ENCODE measurements around the gene COG4. TPM values are rescaled to one million over a fixed set of nuclear protein-coding genes. Genes with fewer than 3 reads are reported as not detected.
A peak's percentile ranks its signal among the peaks of the same experiment; 100 is the strongest.

Gene COG4
- total RNA-seq (ENCODE audit: low replicate concordance) = 79.0 and 96.8 TPM in 2 replicates
- long read RNA-seq, transcript COG4-201 (19 exons, 2,833 nt) = major isoform, 233 of 305 reads
- long read RNA-seq, transcript COG4-202 (18 exons, 2,756 nt) = minor isoform, 6 of 305 reads
- long read RNA-seq, partial matches to known transcripts = 24 of 305 reads
- long read RNA-seq, other reads (novel, unspliced or antisense) = 40 of 305 reads

DNA sequence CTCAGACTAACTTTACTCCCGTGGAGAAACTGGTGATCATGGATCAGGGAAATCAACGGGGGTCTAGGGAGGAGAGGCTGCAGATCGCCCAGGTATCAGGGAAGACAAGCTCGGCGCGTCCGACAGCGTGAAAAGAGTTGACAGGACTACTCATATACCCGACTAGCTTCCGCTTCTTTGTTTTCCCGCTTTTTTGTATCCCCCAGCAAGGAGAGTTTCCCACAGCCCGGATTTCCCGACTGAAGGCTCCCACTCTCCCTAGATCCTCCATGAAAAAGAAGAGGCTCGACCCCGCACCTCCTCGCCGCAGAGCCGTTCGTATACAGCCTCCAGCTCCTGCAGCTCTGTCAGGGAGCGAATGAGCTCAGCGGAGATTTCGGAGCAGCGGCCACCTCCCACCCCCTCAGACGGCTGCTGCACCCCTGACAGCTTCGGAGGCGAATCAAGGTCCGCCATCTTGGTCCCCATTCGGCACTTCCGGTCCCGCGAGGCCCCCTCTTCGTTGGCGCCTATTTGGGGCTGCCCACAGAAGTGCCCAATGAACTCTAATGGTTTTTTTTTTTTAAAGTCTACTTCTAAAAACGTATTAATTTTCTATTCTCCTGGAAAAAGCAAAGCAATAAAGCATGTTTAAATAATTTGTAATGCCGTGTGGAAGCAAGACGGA is at the start of gene COG4:
COG4 (minus strand) TSS at position 479 of the 667 bp plus-strand sequence; CDS start at position 468, 11 bp downstream.
- peak within 1 kb of the TSS; percentile 95 for H3K4me3 Mint-ChIP-seq
- peaks cover 23% of the 10 kb centered on the region for H3K4me1 Mint-ChIP-seq (ENCODE audit: unreplicated experiment)

DNA sequence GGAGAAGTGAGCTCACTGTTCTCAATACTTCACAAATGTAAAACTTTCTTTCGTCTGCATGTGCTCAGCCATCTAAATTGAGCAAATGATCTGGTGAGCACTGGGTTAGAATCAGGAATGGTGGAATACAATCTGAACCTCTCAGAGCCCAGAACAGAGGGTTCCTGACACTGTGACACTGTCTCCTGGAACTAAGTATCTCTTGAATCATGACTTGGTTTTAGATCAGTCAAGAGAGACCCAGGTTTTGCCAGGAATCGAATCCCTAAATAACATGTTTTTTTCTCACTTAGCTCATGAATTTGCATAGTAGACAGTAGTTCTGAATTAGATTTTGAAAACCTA is 49.5 kb upstream of the COG4 start:
- no peak overlapping the region for H3K27ac Mint-ChIP-seq

More for the DNA sequence above, at the start of gene COG4:
- H3K36me3 Mint-ChIP-seq = peaks cover 27% of the 10 kb centered on the region
- TF ChIP-seq, protein P1, sequence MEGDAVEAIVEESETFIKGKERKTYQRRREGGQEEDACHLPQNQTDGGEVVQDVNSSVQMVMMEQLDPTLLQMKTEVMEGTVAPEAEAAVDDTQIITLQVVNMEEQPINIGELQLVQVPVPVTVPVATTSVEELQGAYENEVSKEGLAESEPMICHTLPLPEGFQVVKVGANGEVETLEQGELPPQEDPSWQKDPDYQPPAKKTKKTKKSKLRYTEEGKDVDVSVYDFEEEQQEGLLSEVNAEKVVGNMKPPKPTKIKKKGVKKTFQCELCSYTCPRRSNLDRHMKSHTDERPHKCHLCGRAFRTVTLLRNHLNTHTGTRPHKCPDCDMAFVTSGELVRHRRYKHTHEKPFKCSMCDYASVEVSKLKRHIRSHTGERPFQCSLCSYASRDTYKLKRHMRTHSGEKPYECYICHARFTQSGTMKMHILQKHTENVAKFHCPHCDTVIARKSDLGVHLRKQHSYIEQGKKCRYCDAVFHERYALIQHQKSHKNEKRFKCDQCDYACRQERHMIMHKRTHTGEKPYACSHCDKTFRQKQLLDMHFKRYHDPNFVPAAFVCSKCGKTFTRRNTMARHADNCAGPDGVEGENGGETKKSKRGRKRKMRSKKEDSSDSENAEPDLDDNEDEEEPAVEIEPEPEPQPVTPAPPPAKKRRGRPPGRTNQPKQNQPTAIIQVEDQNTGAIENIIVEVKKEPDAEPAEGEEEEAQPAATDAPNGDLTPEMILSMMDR (conservative IDR thresholded peaks at IDR 0.05) = no peak
- peak; percentile 89 for DNase-seq (ENCODE audit: extremely low spot score, unreplicated experiment)
- no peaks in the 10 kb centered on the region for H3K9me3 Mint-ChIP-seq
- H3K27me3 Mint-ChIP-seq = no peaks in the 10 kb centered on the region
- H3K27ac Mint-ChIP-seq = peak within 1 kb of the TSS; percentile 97

DNA sequence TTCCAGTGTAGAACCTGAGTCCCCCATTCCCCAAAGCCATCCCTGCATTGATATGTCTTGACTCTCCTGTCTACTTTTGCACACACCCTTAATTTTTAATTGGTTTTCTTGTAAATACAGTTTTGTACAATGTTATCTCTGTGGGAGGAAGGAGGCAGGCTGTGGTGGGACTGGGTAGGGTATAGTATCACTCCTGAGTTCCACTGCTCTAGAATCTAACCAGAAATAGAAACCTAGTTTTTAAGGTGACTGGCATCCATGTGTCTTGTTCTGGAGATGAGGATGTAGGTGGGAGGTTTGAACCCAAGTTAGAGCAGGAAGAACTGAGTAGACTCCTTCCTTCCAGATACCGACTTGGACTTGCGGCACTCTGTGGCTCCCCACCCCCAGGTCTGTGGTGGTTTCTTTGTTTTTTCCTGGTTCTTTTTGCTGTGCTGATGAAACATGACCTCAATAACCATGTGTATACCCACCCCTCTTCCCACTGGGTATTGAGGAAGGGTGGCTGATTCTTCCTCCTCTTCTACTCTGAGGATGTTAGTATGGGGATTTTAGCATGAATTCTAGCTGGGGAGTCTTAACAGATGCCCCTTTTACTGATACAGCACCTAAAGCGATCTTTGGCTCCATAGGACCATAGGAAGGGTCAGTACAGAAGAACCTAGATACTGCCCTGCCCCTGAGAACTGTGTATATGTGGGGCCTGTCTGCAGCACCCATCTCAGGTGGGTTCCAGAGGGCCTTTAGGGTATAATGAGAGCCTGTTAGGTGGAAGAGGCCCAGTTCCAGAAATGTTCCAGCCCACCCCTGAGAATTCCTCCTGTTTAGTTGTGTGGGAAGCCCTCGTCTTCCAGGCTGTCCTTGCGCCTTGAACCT is 48.9 kb upstream of the COG4 start:
- Mint-ChIP-seq H3K9me3 (no peaks in the 10 kb centered on the region), H3K36me3 (peaks cover 30% of the 10 kb centered on the region), H3K4me3 (no peak overlapping the region), H3K27ac (no peak overlapping the region), H3K4me1 (ENCODE audit: unreplicated experiment) (peaks cover 14% of the 10 kb centered on the region), H3K27me3 (no peaks in the 10 kb centered on the region)
- TF ChIP-seq, protein P1 (conservative IDR thresholded peaks at IDR 0.05) = no peak
- DNase-seq (ENCODE audit: extremely low spot score, unreplicated experiment) = no peak

More for the DNA sequence above, 49.5 kb upstream of the COG4 start:
- TF ChIP-seq, protein P1 (conservative IDR thresholded peaks at IDR 0.05) = no peak
- H3K27me3 Mint-ChIP-seq = no peaks in the 10 kb centered on the region
- H3K4me1 Mint-ChIP-seq (ENCODE audit: unreplicated experiment) = peaks cover 14% of the 10 kb centered on the region
- H3K9me3 Mint-ChIP-seq = no peaks in the 10 kb centered on the region
- peaks cover 28% of the 10 kb centered on the region for H3K36me3 Mint-ChIP-seq
- no peak for DNase-seq (ENCODE audit: extremely low spot score, unreplicated experiment)
- H3K4me3 Mint-ChIP-seq = no peak overlapping the region

DNA sequence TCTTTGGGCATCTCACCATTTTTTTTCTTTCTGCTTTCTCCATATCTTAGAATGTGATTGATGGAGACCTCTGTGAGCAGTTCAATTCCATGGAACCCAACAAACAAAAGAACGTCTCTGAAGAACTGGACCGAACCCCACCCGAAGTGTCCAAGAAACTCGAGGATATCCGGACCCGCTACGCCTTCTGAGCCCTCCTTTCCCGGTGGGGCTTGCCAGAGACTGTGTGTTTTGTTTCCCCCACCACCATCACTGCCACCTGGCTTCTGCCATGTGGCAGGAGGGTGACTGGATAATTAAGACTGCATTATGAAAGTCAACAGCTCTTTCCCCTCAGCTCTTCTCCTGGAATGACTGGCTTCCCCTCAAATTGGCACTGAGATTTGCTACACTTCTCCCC is 48.3 kb upstream of the COG4 start:
- no peak overlapping the region for H3K27ac Mint-ChIP-seq
- H3K4me3 Mint-ChIP-seq = no peak overlapping the region
- H3K36me3 Mint-ChIP-seq = peaks cover 35% of the 10 kb centered on the region
- H3K4me1 Mint-ChIP-seq (ENCODE audit: unreplicated experiment) = peaks cover 10% of the 10 kb centered on the region
- H3K9me3 Mint-ChIP-seq = no peaks in the 10 kb centered on the region
- H3K27me3 Mint-ChIP-seq = no peaks in the 10 kb centered on the region
- TF ChIP-seq, protein P1 (conservative IDR thresholded peaks at IDR 0.05) = no peak
- DNase-seq (ENCODE audit: extremely low spot score, unreplicated experiment) = no peak

DNA sequence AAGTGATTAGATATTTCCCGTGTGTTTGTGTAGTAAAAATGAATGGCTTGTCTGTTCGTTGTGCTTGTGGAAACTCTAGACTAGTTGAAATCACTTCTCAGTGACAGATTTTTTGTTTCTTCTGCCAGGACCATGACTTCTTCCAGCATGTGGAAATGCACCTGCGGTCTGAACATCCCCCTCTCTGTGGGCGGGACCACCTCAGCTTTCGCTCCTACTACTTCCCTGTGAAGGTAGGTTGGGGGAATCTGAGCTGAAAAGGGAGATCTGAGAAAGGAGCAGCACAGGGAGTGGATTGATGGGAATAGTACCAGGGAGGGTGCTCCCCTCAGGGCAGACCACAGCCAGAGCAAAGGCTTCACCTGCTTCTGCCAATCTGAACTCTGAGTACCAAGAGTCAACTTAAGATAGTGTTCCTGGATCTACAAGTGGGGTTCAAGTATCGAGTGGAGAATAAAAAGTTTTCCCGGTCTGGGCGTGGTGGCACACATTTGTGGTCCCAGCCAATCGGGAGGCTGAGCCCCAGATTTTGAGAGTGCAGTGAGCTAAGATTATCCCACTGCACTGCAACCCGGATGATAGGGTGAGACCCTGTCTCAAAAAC is 47.7 kb upstream of the COG4 start:
- Mint-ChIP-seq H3K27me3 (no peaks in the 10 kb centered on the region), H3K4me3 (no peak overlapping the region), H3K36me3 (peaks cover 35% of the 10 kb centered on the region), H3K9me3 (no peaks in the 10 kb centered on the region), H3K4me1 (ENCODE audit: unreplicated experiment) (peaks cover 5% of the 10 kb centered on the region), H3K27ac (no peak overlapping the region)
- TF ChIP-seq, protein P1 (conservative IDR thresholded peaks at IDR 0.05) = no peak
- DNase-seq (ENCODE audit: extremely low spot score, unreplicated experiment) = no peak
